Fibroblast of peridontal ligament (primary cell): ENCODE measurements around the gene PLXNB2.
"Not testable (repeated sequence)": the region's sequence is repeated elsewhere in the genome, so short reads cannot be mapped to it uniquely, and the experiment has no call there.

ENCODE experiments used
- DNase-seq: peaks from one replicate; pipeline ENCODE4 v3.0.0-alpha.2; 2010; ENCODE audit errors: extremely low read depth

Gene PLXNB2

GRCh38 chr22:50326956-50327710 lies 19.7 kb upstream of the PLXNB2 start, which contains the start of gene DENND6B:
Gene DENND6B (minus strand): TSS chr22:50327012. CDS start chr22:50326988, 24 bp downstream.
- DNase-seq, result peak; percentile 60

- no peak for DNase-seq
These were observed 18.9 kb upstream of the PLXNB2 start for GRCh38 chr22:50326225-50326955.

GRCh38 chr22:50325444-50326224 lies 18.2 kb upstream of the PLXNB2 start:
- no peak for DNase-seq

- no peak for DNase-seq
These were observed 16.5 kb upstream of the PLXNB2 start for GRCh38 chr22:50323900-50324299.

GRCh38 chr22:50322382-50323104 lies 15.1 kb upstream of the PLXNB2 start:
- DNase-seq, result not testable (repeated sequence)

GRCh38 chr22:50320671-50321325 lies 13.4 kb upstream of the PLXNB2 start:
- DNase-seq, result no peak

GRCh38 chr22:50320116-50320515 lies 12.7 kb upstream of the PLXNB2 start:
- DNase-seq, result no peak

GRCh38 chr22:50319503-50319951 lies 12.1 kb upstream of the PLXNB2 start:
- no peak for DNase-seq

- no peak for DNase-seq
These were observed 11.4 kb upstream of the PLXNB2 start for GRCh38 chr22:50318698-50319411.

- no peak for DNase-seq
These were observed 10.9 kb upstream of the PLXNB2 start for GRCh38 chr22:50318356-50318697.

- no peak for DNase-seq
These were observed 10.2 kb upstream of the PLXNB2 start for GRCh38 chr22:50317674-50318073.

- DNase-seq, result no peak
These were observed 9.7 kb upstream of the PLXNB2 start for GRCh38 chr22:50317178-50317577.

- no peak for DNase-seq
These were observed 8.9 kb upstream of the PLXNB2 start for GRCh38 chr22:50316114-50317065.

- DNase-seq, result no peak
These were observed 8.1 kb upstream of the PLXNB2 start for GRCh38 chr22:50315289-50316113.

GRCh38 chr22:50314455-50315288 lies 7.2 kb upstream of the PLXNB2 start:
- no peak for DNase-seq

GRCh38 chr22:50314081-50314454 lies 6.6 kb upstream of the PLXNB2 start:
- no peak for DNase-seq

- no peak for DNase-seq
These were observed 6.2 kb upstream of the PLXNB2 start for GRCh38 chr22:50313600-50313999.

- DNase-seq, result no peak
These were observed 5.6 kb upstream of the PLXNB2 start for GRCh38 chr22:50313021-50313420.
